ENCODE measurements around the gene IGFL1.

- TF ChIP-seq CTCF (IDR thresholded peaks at IDR 0.05) (no peak), EZH2 (IDR thresholded peaks at IDR 0.05; ENCODE audit: borderline replicate concordance, insufficient read depth, low read depth, low read length, poor library complexity, severe bottlenecking) (no peak)
Measured at GRCh38 chr19:46250076-46250735, 20.7 kb downstream of the IGFL1 start.

Measured in B cell (primary cell).